ENCODE measurements around the gene RAB10.

RAB10 gene

GRCh38 chr2:26184555-26185303, 150.8 kb downstream of the RAB10 start:
- peak; percentile 84 for DNase-seq

- no peak for DNase-seq
Observed at GRCh38 chr2:26185304-26185928, 151.5 kb downstream of the RAB10 start.

GRCh38 chr2:26185954-26186770, 152.3 kb downstream of the RAB10 start:
- no peak for DNase-seq
